HG02885 (cell line): ENCODE results near the gene SFMBT2.

Experiments used
- ATAC-seq: cut with Tn5 transposase; IDR thresholded peaks from one replicate; pipeline ENCODE4 v1.9.1; 2021; ENCODE audit warnings: mild to moderate bottlenecking; ENCODE audit not compliant: unreplicated experiment, poor library complexity

SFMBT2 gene

GRCh38 chr10:7410862-7411670, at the start of gene SFMBT2:
Gene SFMBT2, minus strand, starts transcription at chr10:7411034. Its CDS starts 29,136 bp downstream, at chr10:7381898.
- ATAC-seq: peak; percentile 44

GRCh38 chr10:7460006-7460405, 49.2 kb upstream of the SFMBT2 start:
- ATAC-seq: no peak

DNA sequence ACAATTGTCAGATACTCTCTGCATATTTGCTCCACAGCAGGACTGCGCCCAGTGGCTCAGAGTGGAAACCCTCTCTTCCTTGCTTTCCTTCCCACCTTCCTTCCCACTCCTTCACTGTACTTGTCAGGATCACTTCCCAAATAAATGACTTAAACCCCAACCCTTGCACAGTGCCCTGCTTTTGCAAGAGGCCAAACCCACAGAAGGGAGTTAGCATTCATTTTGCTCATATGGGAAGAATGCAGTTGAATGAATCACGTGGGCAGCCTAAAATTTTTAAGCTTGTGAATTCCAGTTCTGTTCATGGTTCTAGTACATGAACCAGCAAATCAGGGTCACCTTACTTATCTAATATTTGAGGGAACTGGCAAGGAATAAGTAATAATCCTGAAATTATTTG, 47.7 kb upstream of the SFMBT2 start:
- ATAC-seq: no peak

GRCh38 chr10:7457478-7458316, 46.9 kb upstream of the SFMBT2 start:
- ATAC-seq: peak; percentile 91

DNA sequence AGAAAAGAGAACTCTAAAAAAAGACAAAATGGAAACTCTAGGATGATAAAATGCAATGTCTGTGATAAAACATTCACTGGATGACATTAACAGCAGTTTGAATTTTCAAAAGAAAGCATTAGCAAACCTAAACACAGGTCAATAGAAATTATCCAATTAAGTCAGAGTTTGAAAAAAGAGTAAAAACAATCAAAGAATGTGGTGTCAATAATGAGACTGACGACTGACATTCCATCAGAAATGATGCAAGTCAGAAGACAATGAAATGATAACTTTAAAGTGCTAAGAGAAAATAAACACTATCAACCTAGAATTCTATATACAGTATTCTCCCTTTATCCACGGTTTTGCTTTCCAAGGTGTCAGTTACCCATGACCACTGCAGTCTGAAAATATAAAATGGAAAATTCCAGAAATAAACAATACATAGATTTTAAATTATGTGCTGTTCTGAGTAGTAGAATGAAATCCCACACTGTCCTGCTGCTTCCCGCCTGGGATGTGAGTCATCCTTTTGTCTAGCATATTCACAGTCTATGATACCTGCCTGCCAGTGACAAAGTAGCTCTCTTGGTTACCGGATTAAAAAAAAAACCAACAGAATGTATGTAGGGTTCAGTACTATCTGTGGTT, 38.3 kb upstream of the SFMBT2 start:
- no peak for ATAC-seq

DNA sequence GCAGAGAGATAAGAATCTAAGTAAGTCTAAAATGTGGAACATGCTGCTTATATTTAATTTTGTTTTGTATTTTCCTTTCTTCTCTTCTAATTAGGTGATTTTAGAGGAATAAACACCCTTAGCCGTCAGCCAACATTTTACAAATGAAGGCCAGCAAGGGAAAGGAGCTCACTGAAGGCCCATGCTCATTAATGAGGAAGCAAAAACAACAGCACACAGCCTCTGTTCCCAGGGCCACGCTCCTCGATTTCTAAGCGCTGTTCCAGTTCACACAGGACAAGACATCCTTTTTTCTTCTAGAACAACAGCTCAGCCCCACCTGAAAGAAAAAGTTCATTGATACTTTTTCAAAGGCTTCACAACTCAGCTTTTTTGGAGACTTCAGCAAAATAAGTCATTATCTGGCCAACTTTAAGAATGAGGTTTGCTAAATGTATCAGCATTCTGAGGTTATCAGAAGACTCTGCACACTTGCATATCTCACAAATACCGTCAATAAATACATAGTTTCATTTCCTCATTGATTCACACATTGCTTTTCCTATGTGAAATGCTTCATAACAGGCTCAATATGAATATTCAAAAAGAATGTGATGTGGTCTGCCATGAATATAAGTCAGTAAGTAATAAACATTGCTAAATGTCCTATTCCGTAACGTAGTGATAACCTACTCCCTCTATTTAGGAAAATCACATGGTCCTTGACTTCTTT, 34.8 kb upstream of the SFMBT2 start:
- ATAC-seq: peak; percentile 95

DNA sequence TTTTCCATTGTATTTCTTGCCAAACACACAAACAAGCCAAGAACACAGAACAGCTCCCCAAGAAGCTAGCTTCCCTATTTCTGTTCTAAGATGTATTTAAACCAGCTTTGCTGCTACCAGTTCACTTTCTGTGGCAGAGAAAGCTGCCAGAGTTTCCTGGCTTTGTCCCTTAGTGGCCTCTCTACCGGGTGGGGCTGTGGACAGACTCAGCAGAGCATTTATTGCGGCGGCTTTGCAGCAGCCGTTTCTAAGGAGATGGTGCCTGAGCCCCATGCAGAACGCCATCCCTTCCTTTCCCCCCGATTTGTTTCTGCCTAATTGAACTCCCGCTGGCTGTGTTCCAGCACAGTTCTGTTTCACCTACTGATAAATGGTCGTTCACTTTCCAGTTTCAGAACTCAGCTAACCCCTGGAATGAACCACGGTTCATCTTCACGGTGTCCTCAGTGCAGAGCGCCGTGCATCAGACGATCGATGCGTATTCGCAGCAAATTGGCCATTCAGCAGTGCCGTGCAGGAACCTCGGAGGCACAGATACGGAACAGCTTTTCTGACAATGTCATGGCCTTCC, 33.8 kb upstream of the SFMBT2 start:
- ATAC-seq: no peak

- no peak for ATAC-seq
Observed at GRCh38 chr10:7443036-7443435, 32.2 kb upstream of the SFMBT2 start.

DNA sequence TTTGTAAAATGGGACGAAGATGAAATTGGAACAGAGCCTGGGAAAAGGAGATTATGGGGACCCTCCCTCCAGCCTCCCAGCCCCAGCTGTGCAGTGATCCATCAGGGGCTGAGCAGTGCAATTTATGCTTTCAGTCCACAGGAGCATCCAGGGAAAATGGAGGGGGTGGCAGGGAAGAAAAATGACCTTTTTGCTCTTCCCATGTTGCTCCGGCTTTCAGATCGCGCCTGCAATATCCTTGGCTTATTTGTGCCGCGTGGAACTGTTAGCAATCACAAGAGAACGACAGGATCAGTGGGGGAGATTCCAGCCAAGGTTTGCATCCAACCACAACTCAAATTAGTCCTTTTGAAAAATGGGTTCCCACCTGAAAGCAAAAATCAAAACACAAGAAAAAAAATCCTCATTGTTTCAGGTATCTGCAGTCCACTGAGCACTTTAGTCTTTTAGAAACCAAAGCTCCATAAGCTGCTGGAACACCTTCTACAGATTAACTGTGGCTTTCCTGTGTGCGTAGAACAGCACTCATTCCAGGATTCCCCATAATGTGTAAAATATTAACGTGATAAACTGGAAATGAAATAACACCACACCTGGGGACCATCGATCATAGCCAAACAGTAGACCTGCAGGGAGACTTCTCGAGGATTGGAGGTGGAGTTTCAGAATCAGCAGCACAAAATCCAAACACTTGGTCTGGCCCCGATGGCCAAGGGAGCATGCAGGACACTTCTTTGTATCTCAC, 30.7 kb upstream of the SFMBT2 start:
- no peak for ATAC-seq

GRCh38 chr10:7439696-7440095, 28.9 kb upstream of the SFMBT2 start:
- no peak for ATAC-seq

DNA sequence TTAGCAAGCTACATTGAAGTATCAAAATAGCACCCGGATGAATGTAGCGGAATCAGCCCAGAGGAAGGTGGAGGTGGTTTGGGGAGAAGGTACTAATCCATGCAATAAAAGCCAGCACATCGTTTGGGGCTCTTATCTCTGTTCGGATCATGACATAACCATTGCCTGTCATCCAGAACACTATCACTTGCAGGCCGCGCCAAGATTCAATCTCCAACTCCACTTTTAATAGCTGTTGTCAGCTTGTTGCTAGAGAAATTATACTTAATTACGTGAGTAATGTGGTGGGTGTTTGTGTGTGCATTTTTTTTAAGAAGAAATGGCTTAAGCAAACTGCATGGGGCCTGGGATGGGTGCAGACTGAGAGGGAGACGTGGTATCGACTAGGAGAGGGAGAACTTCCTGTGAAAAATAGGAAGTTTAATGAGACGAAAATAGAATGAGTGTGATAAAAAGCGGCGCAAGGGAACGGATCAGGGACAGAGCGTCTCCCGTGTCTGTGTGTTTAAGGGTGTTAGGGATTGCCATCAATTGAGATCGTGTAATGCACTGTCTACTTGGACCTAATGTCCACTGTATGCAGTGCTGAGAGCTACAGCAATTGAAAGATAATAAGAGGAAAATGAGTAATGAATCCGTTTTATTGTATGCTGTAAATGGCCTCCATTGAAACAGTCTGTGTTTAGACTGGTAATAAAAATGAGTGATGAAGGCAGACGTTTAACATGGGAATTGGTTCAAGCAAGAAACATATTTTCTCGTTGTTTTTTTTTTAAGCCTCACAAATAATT, 27.6 kb upstream of the SFMBT2 start:
- no peak for ATAC-seq

DNA sequence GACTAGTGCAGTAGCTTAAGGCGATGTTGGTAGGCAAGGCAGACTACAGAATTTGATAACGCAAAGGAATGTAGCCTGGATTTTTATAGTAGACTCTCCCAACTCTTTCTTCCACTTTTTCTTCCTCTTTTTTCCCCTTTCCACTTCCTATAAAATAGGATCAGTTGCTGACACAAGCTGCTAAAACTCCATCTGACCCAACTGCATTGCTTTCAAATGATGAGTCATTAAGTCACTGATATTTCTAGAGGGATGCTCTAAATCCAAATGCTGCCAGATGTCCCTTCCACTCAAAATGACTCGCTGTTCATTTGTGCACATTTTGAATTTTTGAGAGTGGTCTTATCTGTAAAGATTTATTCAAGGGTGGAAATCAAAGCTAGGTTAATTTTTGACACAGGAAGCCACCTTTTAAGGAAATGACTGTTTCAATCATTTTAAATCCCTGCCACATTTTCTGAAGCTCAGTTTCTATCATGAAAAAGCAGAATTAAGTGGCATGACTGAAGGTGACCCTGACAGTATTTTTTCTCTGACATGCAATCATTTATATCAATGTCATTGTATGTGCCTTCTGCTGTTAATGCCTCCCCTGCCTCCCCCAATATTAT, 25.8 kb upstream of the SFMBT2 start:
- no peak for ATAC-seq

DNA sequence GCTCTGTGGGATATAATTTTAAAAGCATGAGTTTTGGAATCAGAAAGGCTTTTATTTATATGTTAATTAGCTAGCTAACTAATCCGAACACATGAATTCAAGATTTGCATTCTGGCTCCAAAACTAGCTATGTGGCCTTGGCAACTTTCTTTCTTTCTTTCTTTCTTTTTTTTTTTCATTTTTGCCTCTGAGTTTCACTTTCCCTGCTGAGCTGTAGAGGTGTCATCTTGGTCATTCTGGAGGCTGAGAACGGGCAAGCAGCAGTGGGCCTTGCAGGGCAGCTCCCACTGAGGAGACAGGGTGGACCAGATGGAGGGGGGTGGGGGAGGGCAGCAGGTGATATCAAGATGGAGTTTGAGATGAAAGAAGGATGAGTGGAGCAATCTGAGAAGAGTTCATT, 24.8 kb upstream of the SFMBT2 start:
- ATAC-seq: no peak

DNA sequence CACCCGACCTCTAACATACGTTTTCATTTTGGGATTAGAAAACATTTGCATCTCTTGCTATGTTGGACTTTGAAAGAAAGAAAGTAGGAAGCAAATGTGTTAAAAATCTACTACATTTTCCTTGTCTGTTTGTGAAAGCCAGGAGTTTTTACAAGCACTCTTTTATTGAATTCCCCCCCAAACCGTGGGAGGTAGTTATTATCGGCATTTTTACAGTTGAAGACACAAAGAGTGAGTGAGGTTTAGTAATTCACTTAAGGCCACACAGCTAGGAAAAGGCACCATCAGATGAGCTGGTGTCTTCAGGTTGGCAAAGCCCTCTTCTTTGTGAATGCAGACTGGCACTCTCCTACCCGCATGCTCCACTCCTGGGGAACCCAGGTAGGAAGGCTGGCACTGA, 23.5 kb upstream of the SFMBT2 start:
- ATAC-seq: no peak

GRCh38 chr10:7433861-7434260, 23.0 kb upstream of the SFMBT2 start:
- no peak for ATAC-seq

DNA sequence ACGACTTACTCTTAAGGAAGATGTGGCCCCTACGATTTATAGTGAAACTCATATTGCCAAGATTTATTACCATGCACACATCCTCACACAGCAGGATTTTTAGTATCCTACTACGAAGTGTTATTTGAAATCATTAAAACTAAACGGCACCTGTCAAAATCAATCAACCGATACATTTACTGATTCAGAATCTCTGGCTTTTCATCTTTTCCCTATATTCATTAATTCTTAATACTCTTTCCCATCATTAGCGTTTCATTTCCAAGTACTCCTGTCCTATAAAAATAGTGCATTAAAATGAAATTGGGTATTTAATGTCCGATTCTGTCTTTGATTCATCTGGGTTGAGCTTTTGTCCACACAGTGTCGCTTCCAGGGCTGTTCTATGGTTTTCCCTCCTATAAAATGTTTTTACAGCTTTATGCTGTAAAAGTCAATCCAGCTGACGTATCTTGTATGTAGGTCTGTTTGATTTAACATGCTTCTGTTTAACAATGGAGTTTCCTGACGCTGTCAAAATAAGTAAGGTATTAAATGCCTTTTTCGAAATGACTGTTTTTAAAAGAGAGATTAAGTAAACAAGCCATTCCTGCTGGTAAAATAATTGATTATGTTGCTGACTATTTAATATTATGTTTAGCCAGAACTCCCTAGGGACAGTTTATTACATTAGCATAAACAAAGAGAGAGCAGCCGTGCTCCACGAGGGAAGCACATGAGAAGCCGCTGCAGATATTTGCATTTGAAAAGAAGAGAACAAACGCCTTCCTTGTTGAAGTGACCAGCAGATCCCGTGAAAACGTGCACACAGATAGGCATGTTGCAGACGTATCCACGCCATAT, 22.3 kb upstream of the SFMBT2 start:
- no peak for ATAC-seq

DNA sequence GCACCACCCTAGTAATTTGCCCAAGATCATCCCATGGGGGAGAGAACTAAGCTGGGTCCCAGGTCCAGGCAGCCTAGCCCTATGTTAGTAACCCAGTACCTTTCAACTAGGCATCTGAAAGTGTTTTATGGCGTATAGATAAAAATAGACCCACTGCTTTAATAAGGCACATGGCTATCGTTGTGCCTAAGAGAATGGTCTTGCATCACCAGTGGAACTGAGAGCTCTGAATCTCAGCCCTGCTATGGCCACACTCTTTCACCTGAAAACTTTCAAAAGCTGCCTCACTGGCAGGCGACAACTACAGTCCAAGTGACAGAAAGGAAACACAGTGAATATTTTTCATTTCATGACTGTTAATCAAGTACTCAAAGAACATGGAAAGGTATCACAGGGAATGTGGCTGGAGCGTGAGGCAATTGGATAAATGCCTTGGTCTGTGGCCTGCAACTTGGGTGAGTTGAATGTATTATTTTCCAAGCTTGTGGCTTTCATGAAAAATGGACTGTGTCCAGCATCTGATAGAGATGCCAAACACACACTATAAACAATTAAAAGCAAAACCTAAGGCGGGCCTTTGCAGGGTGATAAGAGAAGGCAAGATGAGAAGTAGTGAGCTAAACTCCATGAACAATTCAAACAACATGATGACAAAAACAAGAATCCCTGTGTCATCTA, 18.0 kb upstream of the SFMBT2 start:
- no peak for ATAC-seq
